Erythroblast (primary cell): ENCODE data around the gene GLS2.

Experiments
- GATA1 ChIP-seq: IDR thresholded peaks from 2 replicates; pipeline ENCODE4 v1.6.1; 2011; ENCODE audit warnings: low read depth, mild to moderate bottlenecking, control low read depth, low read length, moderate library complexity
- POLR2A ChIP-seq: IDR thresholded peaks from 2 replicates; pipeline ENCODE4 v1.6.1; 2011; ENCODE audit warnings: mild to moderate bottlenecking, low read length

DNA sequence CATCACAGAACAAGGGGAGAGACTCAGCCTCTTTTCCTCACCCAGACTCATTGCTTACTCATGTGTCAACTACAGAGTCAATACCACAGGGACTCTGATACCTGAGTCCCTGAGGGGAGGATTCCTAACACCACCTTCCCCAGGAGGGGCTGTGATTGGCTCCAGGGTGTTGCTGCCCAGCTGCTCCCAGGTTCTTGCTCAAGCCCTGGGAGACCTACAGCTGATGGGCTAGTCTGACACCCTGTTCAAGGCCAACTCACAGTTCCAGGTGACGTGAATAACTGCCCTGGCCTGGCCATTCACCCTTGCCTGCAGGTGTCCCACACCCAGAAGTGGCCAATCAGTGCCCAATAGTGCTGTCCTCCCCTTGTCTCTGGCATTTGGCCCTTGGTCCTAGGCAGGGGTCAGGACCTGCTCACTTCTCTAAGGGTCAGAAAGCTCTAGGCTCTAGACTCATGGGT, 11.0 kb downstream of the GLS2 start:
- TF ChIP-seq POLR2A (no peak), GATA1 (no peak)
